ENCODE results near the gene MLLT6. TPM values are rescaled to one million over a fixed set of nuclear protein-coding genes. Genes with fewer than 3 reads are reported as not detected.

The MLLT6 gene
- total RNA-seq, 1 experiment from 2014 or later = 50.6 TPM

DNA sequence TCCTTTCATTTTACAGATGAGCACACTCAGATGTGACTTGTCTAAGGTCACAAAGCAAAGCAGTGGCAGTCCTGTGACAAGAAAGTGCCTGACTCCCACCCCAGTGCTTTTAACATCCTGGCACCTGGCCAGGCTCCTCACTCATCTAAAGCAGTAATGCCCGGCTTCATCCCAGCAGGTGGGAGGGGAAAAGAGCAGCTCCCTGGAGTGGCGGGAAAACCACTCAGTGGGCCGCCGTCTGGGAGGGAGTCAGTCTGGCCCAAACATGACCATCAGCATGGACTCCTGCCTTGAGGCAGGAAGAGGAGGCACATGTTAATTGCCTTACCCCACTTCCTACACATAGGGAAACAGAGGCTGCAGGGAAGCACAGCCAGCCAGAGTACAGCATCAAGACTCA lies 40.5 kb downstream of the MLLT6 start:
- no peak for DNase-seq (ENCODE audit: low read depth, low spot score)
- Histone ChIP-seq H3K36me3 (ENCODE audit: control insufficient read depth, insufficient read depth, low read length) (peaks cover 2% of the 10 kb centered on the region; the same call in 1 of the 2 replicates), H3K4me1 (ENCODE audit: control insufficient read depth, insufficient read depth, low read length) (peaks cover 33% of the 10 kb centered on the region), H3K9me3 (ENCODE audit: control insufficient read depth, insufficient read depth, low read depth, low read length) (no peaks in the 10 kb centered on the region), H3K27ac (ENCODE audit: low read length) (peak overlapping the region; percentile 48; the same call in 1 of the 2 replicates), H3K4me3 (ENCODE audit: low read depth in 2 of 2, low read length in 2 of 2) (peak overlapping the region; percentile 73 to 75), H3K27me3 (ENCODE audit: control insufficient read depth, insufficient read depth, low read length) (no peaks in the 10 kb centered on the region)
- no peak for ATAC-seq
- BruUV-seq (replicated peaks) = no TSS peak
- in situ Hi-C loops (cut with HindIII; ENCODE audit: low pct_unique_long_range_greater_than_20kb, low sequenced_read_pairs) (no loop called here), intact Hi-C loops (cut with micrococcal nuclease; ENCODE audit: unreplicated experiment) (no loop called here)
- POLR2A ChIA-PET = no interaction called here
- CTCF ChIA-PET = no interaction called here
- TF ChIP-seq TCF7L2 (IDR thresholded peaks at IDR 0.05; ENCODE audit: low read depth, low read length) (no peak), POLR2AphosphoS5 (IDR thresholded peaks at IDR 0.05; ENCODE audit: low read depth, low read length) (no peak), SIN3A (IDR thresholded peaks at IDR 0.05; ENCODE audit: borderline replicate concordance, insufficient read depth, low read depth, low read length) (no peak)
- TF ChIP-seq, protein P1, sequence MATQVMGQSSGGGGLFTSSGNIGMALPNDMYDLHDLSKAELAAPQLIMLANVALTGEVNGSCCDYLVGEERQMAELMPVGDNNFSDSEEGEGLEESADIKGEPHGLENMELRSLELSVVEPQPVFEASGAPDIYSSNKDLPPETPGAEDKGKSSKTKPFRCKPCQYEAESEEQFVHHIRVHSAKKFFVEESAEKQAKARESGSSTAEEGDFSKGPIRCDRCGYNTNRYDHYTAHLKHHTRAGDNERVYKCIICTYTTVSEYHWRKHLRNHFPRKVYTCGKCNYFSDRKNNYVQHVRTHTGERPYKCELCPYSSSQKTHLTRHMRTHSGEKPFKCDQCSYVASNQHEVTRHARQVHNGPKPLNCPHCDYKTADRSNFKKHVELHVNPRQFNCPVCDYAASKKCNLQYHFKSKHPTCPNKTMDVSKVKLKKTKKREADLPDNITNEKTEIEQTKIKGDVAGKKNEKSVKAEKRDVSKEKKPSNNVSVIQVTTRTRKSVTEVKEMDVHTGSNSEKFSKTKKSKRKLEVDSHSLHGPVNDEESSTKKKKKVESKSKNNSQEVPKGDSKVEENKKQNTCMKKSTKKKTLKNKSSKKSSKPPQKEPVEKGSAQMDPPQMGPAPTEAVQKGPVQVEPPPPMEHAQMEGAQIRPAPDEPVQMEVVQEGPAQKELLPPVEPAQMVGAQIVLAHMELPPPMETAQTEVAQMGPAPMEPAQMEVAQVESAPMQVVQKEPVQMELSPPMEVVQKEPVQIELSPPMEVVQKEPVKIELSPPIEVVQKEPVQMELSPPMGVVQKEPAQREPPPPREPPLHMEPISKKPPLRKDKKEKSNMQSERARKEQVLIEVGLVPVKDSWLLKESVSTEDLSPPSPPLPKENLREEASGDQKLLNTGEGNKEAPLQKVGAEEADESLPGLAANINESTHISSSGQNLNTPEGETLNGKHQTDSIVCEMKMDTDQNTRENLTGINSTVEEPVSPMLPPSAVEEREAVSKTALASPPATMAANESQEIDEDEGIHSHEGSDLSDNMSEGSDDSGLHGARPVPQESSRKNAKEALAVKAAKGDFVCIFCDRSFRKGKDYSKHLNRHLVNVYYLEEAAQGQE (IDR thresholded peaks at IDR 0.05; ENCODE audit: insufficient read depth in 1 of 2, low read depth in 2 of 2, low read length in 1 of 2) = no peak
- TF ChIP-seq, protein P2, sequence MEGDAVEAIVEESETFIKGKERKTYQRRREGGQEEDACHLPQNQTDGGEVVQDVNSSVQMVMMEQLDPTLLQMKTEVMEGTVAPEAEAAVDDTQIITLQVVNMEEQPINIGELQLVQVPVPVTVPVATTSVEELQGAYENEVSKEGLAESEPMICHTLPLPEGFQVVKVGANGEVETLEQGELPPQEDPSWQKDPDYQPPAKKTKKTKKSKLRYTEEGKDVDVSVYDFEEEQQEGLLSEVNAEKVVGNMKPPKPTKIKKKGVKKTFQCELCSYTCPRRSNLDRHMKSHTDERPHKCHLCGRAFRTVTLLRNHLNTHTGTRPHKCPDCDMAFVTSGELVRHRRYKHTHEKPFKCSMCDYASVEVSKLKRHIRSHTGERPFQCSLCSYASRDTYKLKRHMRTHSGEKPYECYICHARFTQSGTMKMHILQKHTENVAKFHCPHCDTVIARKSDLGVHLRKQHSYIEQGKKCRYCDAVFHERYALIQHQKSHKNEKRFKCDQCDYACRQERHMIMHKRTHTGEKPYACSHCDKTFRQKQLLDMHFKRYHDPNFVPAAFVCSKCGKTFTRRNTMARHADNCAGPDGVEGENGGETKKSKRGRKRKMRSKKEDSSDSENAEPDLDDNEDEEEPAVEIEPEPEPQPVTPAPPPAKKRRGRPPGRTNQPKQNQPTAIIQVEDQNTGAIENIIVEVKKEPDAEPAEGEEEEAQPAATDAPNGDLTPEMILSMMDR (IDR thresholded peaks at IDR 0.05) = no peak

DNA sequence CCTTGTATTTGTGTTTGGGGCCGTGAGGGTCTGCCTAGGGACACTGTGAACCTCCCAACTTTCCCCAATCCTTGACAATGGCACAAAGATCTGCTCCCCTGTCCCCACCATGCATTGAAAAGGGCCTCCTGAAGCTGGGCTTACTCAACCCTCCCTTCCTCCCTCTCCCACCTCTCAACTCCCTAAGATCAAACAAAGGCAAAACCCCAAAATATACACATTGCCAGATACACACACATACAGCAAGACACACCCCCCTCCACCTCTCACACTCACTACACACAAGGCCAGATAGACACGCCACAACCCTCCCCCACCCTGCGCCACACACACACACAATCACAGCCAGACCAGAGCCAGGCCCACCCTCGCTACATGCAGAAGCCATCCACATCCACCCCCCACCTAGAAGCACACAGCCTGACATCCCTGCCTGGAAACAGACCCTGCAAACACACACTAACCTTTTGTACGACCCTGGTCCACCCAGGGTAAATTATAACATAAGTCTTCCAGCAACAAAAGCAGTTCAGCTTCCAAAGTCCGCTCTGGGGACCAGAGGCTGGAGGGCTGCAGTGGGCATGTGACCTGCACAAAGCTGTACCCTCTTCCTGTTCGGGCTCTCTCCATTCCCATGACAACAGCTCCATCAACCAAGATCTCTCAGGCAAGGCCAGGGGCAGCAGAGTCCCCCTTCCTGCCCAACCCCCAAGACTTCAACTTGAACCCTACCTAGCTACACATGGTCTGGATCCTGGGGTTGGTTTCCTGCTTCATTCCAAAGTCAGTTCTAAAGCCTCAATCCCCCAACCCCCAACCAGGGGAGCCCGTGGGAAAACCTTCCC lies 41.2 kb downstream of the MLLT6 start:
- CTCF ChIA-PET = no interaction called here
- in situ Hi-C loops (cut with HindIII; ENCODE audit: low pct_unique_long_range_greater_than_20kb, low sequenced_read_pairs) = no loop called here
- peak overlapping the region; percentile 73 to 75 for H3K4me3 ChIP-seq (ENCODE audit: low read depth in 2 of 2, low read length in 2 of 2)
- peak overlapping the region; percentile 82 for H3K27ac ChIP-seq (ENCODE audit: low read length)
- no peak for ATAC-seq
- POLR2A ChIA-PET = no interaction called here
- H3K9me3 ChIP-seq (ENCODE audit: control insufficient read depth, insufficient read depth, low read depth, low read length) = no peaks in the 10 kb centered on the region
- TSS peak; percentile 85 for BruUV-seq (replicated peaks)
- intact Hi-C loops (cut with micrococcal nuclease; ENCODE audit: unreplicated experiment) = no loop called here
- H3K4me1 ChIP-seq (ENCODE audit: control insufficient read depth, insufficient read depth, low read length) = peaks cover 33% of the 10 kb centered on the region
- H3K27me3 ChIP-seq (ENCODE audit: control insufficient read depth, insufficient read depth, low read length) = no peaks in the 10 kb centered on the region
- no peak for DNase-seq (ENCODE audit: low read depth, low spot score)
- H3K36me3 ChIP-seq (ENCODE audit: control insufficient read depth, insufficient read depth, low read length) = peaks cover 2% of the 10 kb centered on the region; the same call in 1 of the 2 replicates
- no peak for TF ChIP-seq TCF7L2 (IDR thresholded peaks at IDR 0.05; ENCODE audit: low read depth, low read length)
- TF ChIP-seq, protein P1 (IDR thresholded peaks at IDR 0.05; ENCODE audit: insufficient read depth in 1 of 2, low read depth in 2 of 2, low read length in 1 of 2) = no peak
- TF ChIP-seq, protein P2 (IDR thresholded peaks at IDR 0.05) = no peak
- TF ChIP-seq POLR2AphosphoS5 (IDR thresholded peaks at IDR 0.05; ENCODE audit: low read depth, low read length) = no peak
- no peak for TF ChIP-seq SIN3A (IDR thresholded peaks at IDR 0.05; ENCODE audit: borderline replicate concordance, insufficient read depth, low read depth, low read length)

Measured in Panc1 (cell line).